Esophagus muscularis mucosa (tissue), 4 donors: ENCODE data around the gene IGFBP5. TPM values are rescaled to one million over a fixed set of nuclear protein-coding genes. Genes with fewer than 3 reads are reported as not detected.

ENCODE experiments used
- DNase-seq: peaks from one replicate; pipeline ENCODE4 v3.0.0-alpha.2; 2017; ENCODE audit errors: extremely low spot score
- H3K27ac ChIP-seq, 4 donors: fragments of 200-600 bp; sonication (generic); replicated peaks in 1 of 4; 1 replicate in 3 of 4; 2 replicates in 1 of 4; pipeline ENCODE4 v1.5.1; 2016 to 2019; ENCODE audit warnings: mild to moderate bottlenecking in 1 of 4
- H3K27me3 ChIP-seq, 4 donors: fragments of 200-600 bp; sonication (generic); one replicate each; pipeline versions ENCODE4 v1.5.1 to v1.6.0; 2016 to 2019
- H3K36me3 ChIP-seq, 4 donors: fragments of 200-600 bp; sonication (generic); one replicate each; pipeline ENCODE4 v1.5.1; 2016 to 2019
- H3K4me1 ChIP-seq, 4 donors: fragments of 200-600 bp; sonication (generic); one replicate each; pipeline ENCODE4 v1.5.1; 2016 to 2019
- H3K4me3 ChIP-seq, 4 donors: fragments of 200-600 bp; sonication (generic); 1 replicate in 2 of 4; 2 replicates in 2 of 4; pipeline ENCODE4 v1.5.1; 2016 to 2019; ENCODE audit warnings: mild to moderate bottlenecking in 4 of 4, moderate library complexity in 1 of 4
- H3K9me3 ChIP-seq, 4 donors: fragments of 200-600 bp; sonication (generic); 1 replicate in 3 of 4; 2 replicates in 1 of 4; pipeline ENCODE4 v1.5.1; 2016 to 2019
- CTCF ChIP-seq, 3 experiments: fragments of 200-600 bp in 2 of 3; fragments of 450-650 bp in 1 of 3; sonication (generic) in 2 of 3; IDR thresholded peaks; one replicate each; pipeline ENCODE4 v1.5.1; 2017 to 2019; ENCODE audit warnings: antibody characterized with exemption in 3 of 3, mild to moderate bottlenecking in 2 of 3, moderate library complexity in 1 of 3
- EP300 ChIP-seq: sonication (generic); formaldehyde crosslinking; IDR thresholded peaks from one replicate; pipeline ENCODE4 v1.6.1; 2017; ENCODE audit warnings: antibody characterized with exemption
- POLR2A ChIP-seq: fragments of 450-650 bp; IDR thresholded peaks from one replicate; pipeline ENCODE4 v1.6.1; 2017; ENCODE audit warnings: antibody characterized with exemption, moderate library complexity, mild to moderate bottlenecking, low read depth
- POLR2AphosphoS5 ChIP-seq, 2 donors: sonication (generic); formaldehyde crosslinking; IDR thresholded peaks; one replicate each; pipeline ENCODE4 v1.6.1; 2017; ENCODE audit warnings: antibody characterized with exemption in 2 of 2
- WGBS: methylation state at CpG from one replicate; pipeline ENCODE4 v1.1.5; 2018; 5-methylcytosine and 5-hydroxymethylcytosine counted together
- intact Hi-C: fragments of 100-400 bp; cut with DNase I; formaldehyde crosslinking; loops from one replicate; pipeline ENCODE4 v1.15.1; 2023
- total RNA-seq, 4 donors: library from RNA; depleted of rRNA; stranded (reverse); fragments of >200 nt; gene quantifications; one replicate each; pipeline versions ENCODE4 v1.1.0 to v1.2.1, GENCODE V29; 2016

Gene IGFBP5
- total RNA-seq, 4 donors from 2014 or later: 547 to 1,471 (median 705) TPM

GRCh38 chr2:216646116-216646515 is 49.2 kb downstream of the IGFBP5 start:
- Histone ChIP-seq H3K36me3 (peaks cover 0 to 3% (median under 1%) of the 10 kb centered on the region in 4 donors), H3K4me3 (no peak overlapping the region), H3K27ac (peak overlapping the region; percentile 32 to 75 (median 54)), H3K9me3 (no peaks in the 10 kb centered on the region), H3K27me3 (no peaks in the 10 kb centered on the region), H3K4me1 (peaks cover 28 to 86% (median 77%) of the 10 kb centered on the region in 4 donors)
- WGBS: 92% methylated on average over 3 of the region's 3 CpGs
- TF ChIP-seq CTCF (IDR thresholded peaks at IDR 0.05) (no peak), EP300 (no peak), POLR2AphosphoS5 (IDR thresholded peaks at IDR 0.05) (no peak), POLR2A (no peak)
- DNase-seq: no peak
- intact Hi-C loops: no loop called here

- Histone ChIP-seq H3K9me3 (no peaks in the 10 kb centered on the region), H3K27me3 (no peaks in the 10 kb centered on the region), H3K4me1 (peaks cover 27 to 86% (median 74%) of the 10 kb centered on the region in 4 donors), H3K4me3 (no peak overlapping the region), H3K36me3 (peaks cover 0 to 8% (median 6%) of the 10 kb centered on the region in 4 donors), H3K27ac (peak overlapping the region; percentile 48 to 62 (median 60))
- TF ChIP-seq CTCF (IDR thresholded peaks at IDR 0.05) (no peak), POLR2A (no peak), POLR2AphosphoS5 (IDR thresholded peaks at IDR 0.05) (no peak), EP300 (no peak)
- DNase-seq: no peak
- 62% methylated on average over 3 of the region's 3 CpGs for WGBS
- intact Hi-C loops: no loop called here
Measured at GRCh38 chr2:216645636-216645950, 49.8 kb downstream of the IGFBP5 start.

- TF ChIP-seq POLR2AphosphoS5 (IDR thresholded peaks at IDR 0.05): peak in 1 of 2 donors; percentile 18
- no peak for TF ChIP-seq EP300
- intact Hi-C loops: no loop called here
- no peak for DNase-seq
- no peak overlapping the region for H3K4me3 ChIP-seq
- peaks cover 0 to 11% (median 7%) of the 10 kb centered on the region in 4 donors for H3K36me3 ChIP-seq
- peaks cover 27 to 85% (median 73%) of the 10 kb centered on the region in 4 donors for H3K4me1 ChIP-seq
- H3K27me3 ChIP-seq: no peaks in the 10 kb centered on the region
- H3K9me3 ChIP-seq: no peaks in the 10 kb centered on the region
- peak overlapping the region; percentile 48 to 62 (median 60) for H3K27ac ChIP-seq
- 69% methylated on average over 4 of the region's 4 CpGs for WGBS
Measured at GRCh38 chr2:216644842-216645635, 50.3 kb downstream of the IGFBP5 start.

GRCh38 chr2:216643986-216644659 is 51.2 kb downstream of the IGFBP5 start:
- H3K4me3 ChIP-seq: no peak overlapping the region
- DNase-seq: no peak
- peak overlapping the region; percentile 48 to 62 (median 60) for H3K27ac ChIP-seq
- intact Hi-C loops: no loop called here
- TF ChIP-seq POLR2A (no peak), POLR2AphosphoS5 (IDR thresholded peaks at IDR 0.05) (no peak), EP300 (no peak), CTCF (IDR thresholded peaks at IDR 0.05) (no peak)
- WGBS: 27% methylated on average over 5 of the region's 5 CpGs
- peaks cover 0 to 11% (median 7%) of the 10 kb centered on the region in 4 donors for H3K36me3 ChIP-seq
- peaks cover 27 to 83% (median 65%) of the 10 kb centered on the region in 4 donors for H3K4me1 ChIP-seq
- no peaks in the 10 kb centered on the region for H3K27me3 ChIP-seq
- no peaks in the 10 kb centered on the region for H3K9me3 ChIP-seq

GRCh38 chr2:216637472-216637871 is 57.9 kb downstream of the IGFBP5 start:
- H3K4me3 ChIP-seq: peak overlapping the region in 3 of 4 donors; percentile 79 to 84 (median 79)
- H3K27ac ChIP-seq: peak overlapping the region; percentile 76 to 84 (median 81)
- DNase-seq: no peak
- peaks cover 0 to 11% (median 7%) of the 10 kb centered on the region in 4 donors for H3K36me3 ChIP-seq
- H3K9me3 ChIP-seq: no peaks in the 10 kb centered on the region
- 46% methylated on average over 3 of the region's 3 CpGs for WGBS
- H3K4me1 ChIP-seq: peaks cover 16 to 81% (median 67%) of the 10 kb centered on the region in 4 donors
- H3K27me3 ChIP-seq: peaks cover 0 to 4% (median 0%) of the 10 kb centered on the region in 4 donors
- TF ChIP-seq EP300 (no peak), CTCF (IDR thresholded peaks at IDR 0.05) (no peak), POLR2AphosphoS5 (IDR thresholded peaks at IDR 0.05) (no peak), POLR2A (no peak)
- intact Hi-C loops: no loop called here
